Adrenal gland (tissue), 5 donors: ENCODE data around the gene SLC22A12.

ENCODE experiments used
- POLR2A ChIP-seq, 2 donors: fragments of 450-650 bp; IDR thresholded peaks; one replicate each; pipeline ENCODE4 v1.6.1; 2017; ENCODE audit warnings: antibody characterized with exemption in 2 of 2, mild to moderate bottlenecking in 2 of 2, moderate library complexity in 1 of 2
- TF ChIP-seq, protein P1 (sequence below), 6 experiments: fragments of 450-650 bp in 4 of 6; fragments of 200-600 bp in 2 of 6; sonication (generic) in 1 of 6; IDR thresholded peaks; 1 replicate in 5 of 6; 2 replicates in 1 of 6; pipeline versions ENCODE4 v1.5.1 to v1.8.0; 2016 to 2021; ENCODE audit warnings: antibody characterized with exemption in 6 of 6, mild to moderate bottlenecking in 2 of 6, moderate library complexity in 1 of 6
- donor health status: DM: no; HTN: no; CAD: no.

DNA sequence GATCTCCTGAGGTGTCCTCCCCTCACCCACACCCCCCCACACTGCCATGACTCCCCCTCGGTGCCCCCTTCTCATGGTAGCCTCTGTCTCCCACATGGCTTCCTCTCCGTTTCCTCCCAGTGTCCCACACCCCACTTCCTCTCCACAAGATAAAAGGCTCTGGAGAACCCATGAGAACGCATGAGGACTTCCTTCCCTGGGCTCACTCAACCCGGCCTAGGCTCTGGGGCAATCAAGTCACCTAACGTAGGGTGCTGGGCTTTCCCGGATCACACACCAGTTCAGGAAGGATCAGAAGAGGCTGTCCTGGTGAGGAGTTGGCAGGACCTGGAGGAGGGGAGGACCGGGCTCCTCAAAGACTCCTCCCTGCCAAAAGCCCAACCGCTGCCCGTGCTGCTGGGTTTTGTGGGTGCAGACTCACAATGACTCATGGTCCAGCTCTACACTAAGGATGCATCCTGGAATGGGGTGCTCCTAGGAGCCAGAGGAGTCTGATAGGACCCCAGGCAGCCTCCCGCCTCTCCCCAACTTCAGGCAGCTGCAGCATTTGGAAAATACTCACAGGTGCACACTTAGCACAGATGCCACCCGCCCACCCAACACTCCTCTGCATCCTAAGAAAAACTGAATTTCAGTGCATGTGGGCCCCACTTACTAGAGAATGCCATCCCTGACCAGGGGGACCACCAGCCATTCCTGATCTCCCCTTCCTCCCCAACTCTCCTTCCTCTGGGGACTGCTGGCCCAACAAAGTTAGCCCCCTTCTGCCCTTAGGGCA lies 21.0 kb downstream of the SLC22A12 start:
- TF ChIP-seq, protein P1, sequence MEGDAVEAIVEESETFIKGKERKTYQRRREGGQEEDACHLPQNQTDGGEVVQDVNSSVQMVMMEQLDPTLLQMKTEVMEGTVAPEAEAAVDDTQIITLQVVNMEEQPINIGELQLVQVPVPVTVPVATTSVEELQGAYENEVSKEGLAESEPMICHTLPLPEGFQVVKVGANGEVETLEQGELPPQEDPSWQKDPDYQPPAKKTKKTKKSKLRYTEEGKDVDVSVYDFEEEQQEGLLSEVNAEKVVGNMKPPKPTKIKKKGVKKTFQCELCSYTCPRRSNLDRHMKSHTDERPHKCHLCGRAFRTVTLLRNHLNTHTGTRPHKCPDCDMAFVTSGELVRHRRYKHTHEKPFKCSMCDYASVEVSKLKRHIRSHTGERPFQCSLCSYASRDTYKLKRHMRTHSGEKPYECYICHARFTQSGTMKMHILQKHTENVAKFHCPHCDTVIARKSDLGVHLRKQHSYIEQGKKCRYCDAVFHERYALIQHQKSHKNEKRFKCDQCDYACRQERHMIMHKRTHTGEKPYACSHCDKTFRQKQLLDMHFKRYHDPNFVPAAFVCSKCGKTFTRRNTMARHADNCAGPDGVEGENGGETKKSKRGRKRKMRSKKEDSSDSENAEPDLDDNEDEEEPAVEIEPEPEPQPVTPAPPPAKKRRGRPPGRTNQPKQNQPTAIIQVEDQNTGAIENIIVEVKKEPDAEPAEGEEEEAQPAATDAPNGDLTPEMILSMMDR (IDR thresholded peaks at IDR 0.05): no peak
- no peak for TF ChIP-seq POLR2A (IDR thresholded peaks at IDR 0.05)
